NCI-H2107 treated with DMSO at 0.1 percent for 48 hours (cell line): ENCODE measurements around the gene BPTF.
A peak's percentile ranks its signal among the peaks of the same experiment; 100 is the strongest.
"Not testable (repeated sequence)": the region's sequence is repeated elsewhere in the genome, so short reads cannot be mapped to it uniquely, and the experiment has no call there.

Source experiments
- DNase-seq: peaks from one replicate; lab custom pipeline; 2025; ENCODE audit not compliant: unreplicated experiment; lab: John Stamatoyannopoulos, UW

BPTF gene

GRCh38 chr17:67824735-67825626 lies at the start of gene BPTF:
TSS of gene BPTF (plus strand) at chr17:67825503. CDS start at chr17:67825725, 222 bp downstream.
- DNase-seq: peak; percentile 77

GRCh38 chr17:67779098-67779672 lies 46.1 kb upstream of the BPTF start:
- no peak for DNase-seq

GRCh38 chr17:67784364-67785121 lies 40.8 kb upstream of the BPTF start:
- DNase-seq: no peak

- DNase-seq: no peak
These were observed 40.2 kb upstream of the BPTF start for GRCh38 chr17:67785122-67785477.

GRCh38 chr17:67785504-67785903 lies 39.8 kb upstream of the BPTF start:
- DNase-seq: no peak

- peak; percentile 58 for DNase-seq
These were observed 24.8 kb upstream of the BPTF start for GRCh38 chr17:67800495-67800928.

- no peak for DNase-seq
These were observed 23.6 kb upstream of the BPTF start for GRCh38 chr17:67801626-67802175.

GRCh38 chr17:67810464-67810863 lies 14.8 kb upstream of the BPTF start:
- DNase-seq: no peak

GRCh38 chr17:67812380-67812779 lies 12.9 kb upstream of the BPTF start:
- not testable (repeated sequence) for DNase-seq

- DNase-seq: no peak
These were observed 11.5 kb upstream of the BPTF start for GRCh38 chr17:67813803-67814180.

GRCh38 chr17:67818110-67819002 lies 6.9 kb upstream of the BPTF start:
- no peak for DNase-seq

- DNase-seq: no peak
These were observed 5.6 kb upstream of the BPTF start for GRCh38 chr17:67819722-67820121.

GRCh38 chr17:67821871-67822367 lies 3.4 kb upstream of the BPTF start:
- DNase-seq: no peak

- DNase-seq: not testable (repeated sequence)
These were observed 611 bp downstream of the BPTF start for GRCh38 chr17:67825627-67826601.

- DNase-seq: no peak
These were observed 4.0 kb downstream of the BPTF start for GRCh38 chr17:67829331-67829730.

GRCh38 chr17:67830440-67830839 lies 5.1 kb downstream of the BPTF start:
- DNase-seq: peak; percentile 27

- no peak for DNase-seq
These were observed 6.0 kb downstream of the BPTF start for GRCh38 chr17:67831268-67831667.

GRCh38 chr17:67833134-67833533 lies 7.8 kb downstream of the BPTF start:
- DNase-seq: no peak
